ENCODE measurements around the gene F12. TPM values are rescaled to one million over a fixed set of nuclear protein-coding genes. Genes with fewer than 3 reads are reported as not detected.

F12 gene
- total and polyA plus RNA-seq, 2 of the 8 experiments (the other 6 are each of a cell fraction or from before 2014, with no cell fraction given) = 6.5 to 7.8 TPM

DNA sequence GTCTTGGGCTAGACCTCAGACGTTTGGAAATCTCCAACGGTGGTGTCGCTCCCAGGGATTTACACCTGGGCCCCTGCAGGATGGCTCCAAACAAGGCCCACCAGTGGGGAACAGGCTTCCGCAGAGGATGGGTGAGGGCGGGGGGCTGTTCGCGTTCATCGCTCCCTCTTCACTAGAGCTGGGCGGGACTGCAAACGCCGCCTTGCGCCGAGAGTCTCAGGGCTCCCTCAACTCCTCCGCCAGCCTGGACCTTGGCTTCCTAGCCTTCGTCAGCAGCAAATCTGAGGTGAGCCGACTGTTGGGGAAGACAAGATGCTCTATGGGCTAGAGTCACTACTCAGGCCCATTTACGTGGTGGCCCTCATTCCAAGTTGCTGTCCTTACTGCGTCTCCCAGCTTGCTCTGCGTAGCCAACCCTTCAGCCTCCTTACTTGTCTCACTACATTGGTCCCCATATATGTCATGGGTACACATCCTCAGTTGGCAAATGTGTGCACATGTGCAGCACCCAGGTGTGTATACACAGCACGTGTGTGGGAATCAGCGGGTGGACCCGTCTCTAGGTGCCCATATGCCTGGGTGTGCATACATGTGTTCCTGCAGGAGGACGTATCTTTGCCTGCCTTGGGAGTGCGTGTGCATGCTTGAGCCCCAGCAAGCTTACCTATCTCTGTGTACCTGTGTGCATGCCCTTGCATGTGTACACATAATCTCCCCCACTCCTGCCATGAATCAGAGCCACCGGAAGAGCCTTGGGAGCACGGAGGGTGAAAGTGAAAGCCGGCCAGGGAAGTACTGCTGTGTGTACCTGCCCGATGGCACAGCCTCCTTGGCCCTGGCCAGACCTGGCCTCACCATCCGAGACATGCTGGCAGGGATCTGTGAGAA, 41.1 kb downstream of the F12 start (continued):
- TF ChIP-seq SUZ12 (IDR thresholded peaks at IDR 0.05; ENCODE audit: low read length) (no peak), CBX8 (IDR thresholded peaks at IDR 0.05; ENCODE audit: borderline replicate concordance, low read depth, low read length) (no peak), SIN3A (conservative IDR thresholded peaks at IDR 0.05 in 1 of 2, IDR thresholded peaks at IDR 0.05 in 1 of 2; ENCODE audit: low read depth in 1 of 2, low read length in 2 of 2) (no peak), SAP30 (IDR thresholded peaks at IDR 0.05; ENCODE audit: insufficient read depth, insufficient replicate concordance, low read length) (no peak), CHD1 (IDR thresholded peaks at IDR 0.05; ENCODE audit: low read depth, low read length) (no peak)
